ENCODE results near the gene HAND1. TPM values are rescaled to one million over a fixed set of nuclear protein-coding genes. Genes with fewer than 3 reads are reported as not detected.
A peak's percentile ranks its signal among the peaks of the same experiment; 100 is the strongest.

Gene HAND1
- total RNA-seq, 4 donors from 2014 or later, result not detected

DNA sequence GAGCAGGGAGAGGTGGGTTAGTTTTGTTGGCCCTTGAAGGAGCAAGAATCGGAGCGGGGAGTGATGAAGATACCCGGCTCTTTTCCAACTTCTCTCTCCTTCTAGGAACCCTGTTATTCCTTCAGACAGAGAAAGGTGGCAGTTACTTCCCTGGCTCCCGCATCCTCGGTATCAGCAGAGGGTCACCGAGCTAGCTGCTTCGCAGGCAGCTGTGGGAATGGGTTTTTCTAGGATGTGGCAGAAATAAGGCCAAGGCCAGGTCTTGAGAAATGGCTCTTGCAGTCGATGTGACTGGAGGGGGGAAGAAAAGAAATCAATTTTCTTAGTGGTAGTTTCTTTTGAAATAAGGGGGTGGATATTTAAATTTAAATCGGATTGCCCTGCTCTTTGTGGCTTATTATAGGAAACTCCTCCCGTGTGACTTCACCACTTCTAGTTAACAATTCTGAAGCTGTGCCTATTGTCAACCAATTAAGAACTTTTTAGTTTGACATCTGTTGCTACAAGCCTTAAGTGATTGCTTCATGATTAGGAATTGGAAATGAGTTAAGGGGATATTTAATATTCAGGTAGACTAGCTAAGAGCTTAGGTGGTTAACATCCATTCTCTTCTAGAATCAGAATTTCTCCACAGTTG, 30.8 kb downstream of the HAND1 start:
- H3K27me3 ChIP-seq, result no peaks in the 10 kb centered on the region
- peaks cover 12 to 22% (median 18%) of the 10 kb centered on the region in 4 donors for H3K36me3 ChIP-seq
- WGBS, result 8% methylated on average over 10 of the region's 10 CpGs
- H3K9me3 ChIP-seq, result no peaks in the 10 kb centered on the region
- H3K27ac ChIP-seq (replicated peaks in 1 of 4), result peak overlapping the region; percentile 86 to 95 (median 90)
- H3K4me3 ChIP-seq, result peak overlapping the region; percentile 87 to 99 (median 97)
- intact Hi-C loops (cut with DNase I), result loop anchor here (10.0 kb wide), 1 partner anchor 498 kb away; the partner anchor contains the start of gene MRPL22
- TF ChIP-seq POLR2A (IDR thresholded peaks at IDR 0.05; ENCODE audit: low read depth) (no peak), POLR2AphosphoS5 (IDR thresholded peaks at IDR 0.05) (no peak), EP300 (IDR thresholded peaks at IDR 0.05) (no peak)
- TF ChIP-seq, protein P1, sequence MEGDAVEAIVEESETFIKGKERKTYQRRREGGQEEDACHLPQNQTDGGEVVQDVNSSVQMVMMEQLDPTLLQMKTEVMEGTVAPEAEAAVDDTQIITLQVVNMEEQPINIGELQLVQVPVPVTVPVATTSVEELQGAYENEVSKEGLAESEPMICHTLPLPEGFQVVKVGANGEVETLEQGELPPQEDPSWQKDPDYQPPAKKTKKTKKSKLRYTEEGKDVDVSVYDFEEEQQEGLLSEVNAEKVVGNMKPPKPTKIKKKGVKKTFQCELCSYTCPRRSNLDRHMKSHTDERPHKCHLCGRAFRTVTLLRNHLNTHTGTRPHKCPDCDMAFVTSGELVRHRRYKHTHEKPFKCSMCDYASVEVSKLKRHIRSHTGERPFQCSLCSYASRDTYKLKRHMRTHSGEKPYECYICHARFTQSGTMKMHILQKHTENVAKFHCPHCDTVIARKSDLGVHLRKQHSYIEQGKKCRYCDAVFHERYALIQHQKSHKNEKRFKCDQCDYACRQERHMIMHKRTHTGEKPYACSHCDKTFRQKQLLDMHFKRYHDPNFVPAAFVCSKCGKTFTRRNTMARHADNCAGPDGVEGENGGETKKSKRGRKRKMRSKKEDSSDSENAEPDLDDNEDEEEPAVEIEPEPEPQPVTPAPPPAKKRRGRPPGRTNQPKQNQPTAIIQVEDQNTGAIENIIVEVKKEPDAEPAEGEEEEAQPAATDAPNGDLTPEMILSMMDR (IDR thresholded peaks at IDR 0.05), result no peak
- DNase-seq (ENCODE audit: extremely low spot score), result no peak
- H3K4me1 ChIP-seq, result peaks cover 27 to 50% (median 40%) of the 10 kb centered on the region in 4 donors

DNA sequence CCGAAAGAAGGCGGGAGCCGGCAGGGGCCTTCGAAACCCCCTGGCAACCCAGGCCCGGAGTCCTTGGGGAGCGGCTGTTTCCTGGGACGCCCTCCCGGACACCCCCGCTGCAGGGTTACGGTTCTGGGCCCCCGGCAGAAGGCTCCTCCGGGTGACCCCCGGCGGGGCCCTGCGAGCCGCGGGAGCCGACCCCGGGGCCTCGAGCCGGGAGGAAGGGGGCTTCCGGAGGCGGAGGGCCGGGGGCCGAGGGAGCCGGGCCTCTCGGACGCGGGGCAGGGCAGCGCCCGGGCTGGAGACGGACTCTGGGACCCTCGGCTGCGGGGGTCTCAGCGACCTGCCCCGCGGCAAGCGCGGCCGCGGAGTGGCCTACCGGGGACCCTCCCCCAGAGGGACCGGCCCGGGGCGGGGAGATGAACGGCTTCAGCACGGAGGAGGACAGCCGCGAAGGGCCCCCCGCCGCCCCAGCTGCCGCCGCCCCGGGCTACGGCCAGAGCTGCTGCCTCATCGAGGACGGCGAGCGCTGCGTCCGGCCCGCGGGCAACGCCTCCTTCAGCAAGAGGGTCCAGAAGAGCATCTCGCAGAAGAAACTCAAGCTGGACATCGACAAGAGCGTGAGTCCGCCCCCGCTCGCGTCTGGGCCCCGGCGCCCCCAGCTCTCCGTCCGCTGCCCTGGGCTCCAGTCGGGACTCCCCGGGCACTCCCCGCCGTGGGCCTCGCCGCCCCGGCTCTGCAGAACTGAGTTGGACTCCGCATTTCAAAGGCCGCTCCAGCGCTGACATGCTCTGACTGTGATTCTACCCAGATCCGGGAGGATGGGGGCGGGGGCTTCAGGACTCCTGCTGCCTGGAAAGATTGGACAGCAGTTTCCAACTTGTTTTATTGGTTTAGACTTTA, 31.6 kb downstream of the HAND1 start:
- Histone ChIP-seq H3K9me3 (no peaks in the 10 kb centered on the region), H3K4me3 (peak overlapping the region; percentile 87 to 99 (median 97)), H3K27me3 (no peaks in the 10 kb centered on the region), H3K36me3 (peaks cover 4 to 22% (median 14%) of the 10 kb centered on the region in 4 donors), H3K4me1 (peaks cover 27 to 50% (median 40%) of the 10 kb centered on the region in 4 donors), H3K27ac (replicated peaks in 1 of 4) (peak overlapping the region; percentile 86 to 95 (median 90))
- 10% methylated on average over 12 of the region's 87 CpGs for WGBS
- TF ChIP-seq POLR2A (IDR thresholded peaks at IDR 0.05; ENCODE audit: low read depth) (no peak), POLR2AphosphoS5 (IDR thresholded peaks at IDR 0.05) (peak; percentile 35 to 39)
- DNase-seq (ENCODE audit: extremely low spot score), result peak; percentile 92
- intact Hi-C loops (cut with DNase I), result loop anchor here (10.0 kb wide), 1 partner anchor 498 kb away; the partner anchor contains the start of gene MRPL22

DNA sequence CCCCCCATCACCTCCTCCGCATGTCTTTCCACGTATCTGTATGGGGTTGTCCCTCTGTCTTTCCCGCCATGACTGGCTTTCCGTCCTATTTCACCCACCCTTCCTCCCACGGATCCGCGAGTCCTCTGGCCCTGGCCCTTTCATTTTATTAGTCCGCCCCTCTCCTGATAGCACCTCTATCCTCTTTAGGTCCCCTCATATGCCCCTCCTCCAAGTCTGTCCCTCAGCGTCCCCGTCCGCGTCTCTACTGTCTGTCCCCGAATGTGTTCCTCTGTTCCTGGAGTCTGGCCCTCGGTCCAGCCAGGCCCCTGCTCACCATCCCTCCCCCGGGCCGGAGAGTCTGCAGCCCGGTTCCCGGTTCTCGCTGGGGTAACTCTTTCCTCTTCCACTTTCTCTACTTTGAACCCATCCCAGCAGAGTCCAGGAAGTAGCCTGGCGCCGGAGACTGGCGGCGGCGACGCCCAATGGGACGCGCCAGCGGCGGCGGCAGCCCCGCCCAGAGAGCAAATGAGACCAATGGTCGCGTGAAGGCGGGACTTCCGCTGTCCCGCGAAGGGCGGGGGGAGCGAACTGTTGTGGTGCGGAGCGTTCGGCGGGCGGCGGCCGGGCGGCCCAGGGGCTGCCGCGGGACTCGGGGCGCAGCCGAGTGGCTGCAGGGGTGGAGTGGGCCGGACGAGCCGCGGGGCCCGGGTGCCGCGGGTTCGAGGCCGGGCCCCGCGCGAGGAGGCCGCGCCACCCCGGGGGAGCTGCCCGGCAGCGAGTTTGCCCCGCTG, 32.4 kb downstream of the HAND1 start, which contains the start of gene SAP30L:
Gene SAP30L, plus strand, starts transcription at position 576 of the 773 bp plus-strand sequence. CDS start 608 bp downstream, outside the sequence.
- H3K4me3 ChIP-seq, result peak within 1 kb of the TSS; percentile 87 to 99 (median 97)
- H3K27me3 ChIP-seq, result no peaks in the 10 kb centered on the region
- no peaks in the 10 kb centered on the region for H3K9me3 ChIP-seq
- peaks cover 27 to 50% (median 39%) of the 10 kb centered on the region in 4 donors for H3K4me1 ChIP-seq
- WGBS, result under 1% methylated on average over 27 of the region's 70 CpGs
- DNase-seq (ENCODE audit: extremely low spot score), result peak; percentile 99
- H3K36me3 ChIP-seq, result peaks cover 0 to 22% (median 15%) of the 10 kb centered on the region in 4 donors
- intact Hi-C loops (cut with DNase I), result loop anchor here (10.0 kb wide), 1 partner anchor 499 kb away; the partner anchor contains the start of gene MRPL22
- peak within 1 kb of the TSS; percentile 86 to 95 (median 90) for H3K27ac ChIP-seq (replicated peaks in 1 of 4)
- TF ChIP-seq POLR2A (IDR thresholded peaks at IDR 0.05; ENCODE audit: low read depth), result no peak
- no peak for TF ChIP-seq EP300 (IDR thresholded peaks at IDR 0.05)
- TF ChIP-seq, protein P1 (IDR thresholded peaks at IDR 0.05), result no peak
- peak; percentile 90 to 91 for TF ChIP-seq POLR2AphosphoS5 (IDR thresholded peaks at IDR 0.05)

DNA sequence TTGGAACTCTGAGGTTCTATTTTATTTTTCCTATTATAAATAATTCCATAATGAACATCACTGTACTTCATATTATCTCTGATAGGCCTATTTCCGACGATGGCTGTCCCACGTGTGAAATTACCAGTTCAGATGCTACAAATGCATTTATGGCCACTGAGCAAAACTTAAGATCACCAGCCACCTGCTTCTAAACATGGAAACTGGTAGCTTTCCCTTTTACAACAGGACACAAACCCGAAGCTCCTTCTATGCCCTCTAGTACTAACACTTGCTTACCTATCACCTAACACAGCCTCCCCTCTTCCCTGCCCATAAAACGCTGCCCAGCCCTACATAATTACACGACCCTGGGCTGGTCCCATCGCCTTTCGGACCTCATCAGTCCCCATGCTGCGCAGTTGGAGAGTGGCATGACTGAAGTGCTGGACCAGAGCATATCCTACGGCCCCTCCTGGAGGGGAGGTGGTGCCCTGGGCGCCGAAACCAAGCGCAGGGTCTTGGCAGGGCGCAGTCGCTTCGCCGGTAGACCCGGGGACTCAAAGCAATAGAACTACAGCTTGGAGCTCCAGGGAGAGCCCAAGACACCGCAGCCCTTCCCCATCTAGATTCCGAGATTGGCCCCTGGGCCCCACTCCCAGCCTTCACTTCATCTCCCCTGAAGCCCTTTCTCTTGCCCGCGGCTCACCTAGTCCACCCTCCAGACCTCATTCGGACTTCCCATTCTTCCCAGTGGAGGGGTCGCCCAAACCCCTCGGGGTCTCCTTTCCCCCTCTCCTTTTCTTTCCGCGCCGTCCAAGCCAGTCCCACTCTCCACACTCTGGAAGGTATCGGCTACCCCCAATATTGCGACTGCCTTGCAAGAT, 33.2 kb downstream of the HAND1 start:
- Histone ChIP-seq H3K36me3 (peaks cover 0 to 30% (median 17%) of the 10 kb centered on the region in 4 donors), H3K4me3 (peak overlapping the region; percentile 87 to 99 (median 97)), H3K27ac (replicated peaks in 1 of 4) (peak overlapping the region; percentile 86 to 95 (median 90)), H3K4me1 (peaks cover 27 to 45% (median 37%) of the 10 kb centered on the region in 4 donors), H3K9me3 (no peaks in the 10 kb centered on the region), H3K27me3 (no peaks in the 10 kb centered on the region)
- intact Hi-C loops (cut with DNase I), result loop anchor here (10.0 kb wide), 1 partner anchor 500 kb away; the partner anchor contains the start of gene MRPL22
- DNase-seq (ENCODE audit: extremely low spot score), result peak; percentile 86
- WGBS, result 6% methylated on average over 30 of the region's 30 CpGs
- TF ChIP-seq EP300 (IDR thresholded peaks at IDR 0.05) (no peak), POLR2AphosphoS5 (IDR thresholded peaks at IDR 0.05) (no peak), POLR2A (IDR thresholded peaks at IDR 0.05; ENCODE audit: low read depth) (no peak)
- TF ChIP-seq, protein P1 (IDR thresholded peaks at IDR 0.05), result no peak

Data from esophagus muscularis mucosa (tissue), 4 donors.